Astrocyte (in vitro differentiated cells and primary cell): ENCODE data around the gene IRF2. TPM values are rescaled to one million over a fixed set of nuclear protein-coding genes. Genes with fewer than 3 reads are reported as not detected.

ENCODE experiments used
- DNase-seq: peaks from one replicate; pipeline ENCODE4 v3.0.0-alpha.2; 2010; ENCODE audit warnings: low read depth
- FAIRE-seq: peaks from 2 replicates; lab custom pipeline; 2011; peaks lifted over from hg19 to GRCh38; lab: Jason Lieb, UNC
- H2AFZ ChIP-seq: 2 replicates; pipeline ENCODE4 v1.6.0; 2012; ENCODE audit warnings: low read depth, low read length, inconsistent platforms
- H3K27ac ChIP-seq: 2 replicates; pipeline ENCODE4 v1.5.1; 2011; ENCODE audit warnings: low read depth, low read length, inconsistent platforms
- H3K27me3 ChIP-seq: 2 replicates; pipeline ENCODE4 v1.6.0; 2011; ENCODE audit warnings: low read length, inconsistent platforms; ENCODE audit not compliant: insufficient read depth
- H3K36me3 ChIP-seq: 2 replicates; pipeline ENCODE4 v1.5.1; 2011; ENCODE audit warnings: low read length, inconsistent platforms; ENCODE audit not compliant: insufficient read depth
- H3K4me1 ChIP-seq: 2 replicates; pipeline ENCODE4 v1.5.1; 2011; ENCODE audit warnings: low read length, inconsistent platforms; ENCODE audit not compliant: insufficient read depth
- H3K4me2 ChIP-seq: 2 replicates; pipeline ENCODE4 v1.6.0; 2012; ENCODE audit warnings: low read length, inconsistent platforms
- H3K4me3 ChIP-seq: 2 replicates; pipeline ENCODE4 v1.5.1; 2011; ENCODE audit warnings: low read depth, mild to moderate bottlenecking, low read length, inconsistent platforms; ENCODE audit not compliant: insufficient read depth
- H3K79me2 ChIP-seq: 2 replicates; pipeline ENCODE4 v1.6.0; 2012; ENCODE audit warnings: mild to moderate bottlenecking, low read length, inconsistent platforms; ENCODE audit not compliant: insufficient read depth
- H3K9ac ChIP-seq: 2 replicates; pipeline ENCODE4 v1.6.0; 2012; ENCODE audit warnings: mild to moderate bottlenecking, low read length, inconsistent platforms
- H3K9me3 ChIP-seq: 2 replicates; pipeline ENCODE4 v1.5.1; 2012; ENCODE audit warnings: low read depth, mild to moderate bottlenecking, low read length, inconsistent platforms; ENCODE audit not compliant: insufficient read depth
- H4K20me1 ChIP-seq: 2 replicates; pipeline ENCODE4 v1.6.0; 2012; ENCODE audit warnings: low read length, inconsistent platforms; ENCODE audit not compliant: insufficient read depth
- H3K27ac Mint-ChIP-seq: one replicate; pipeline ENCODE4 v1.8.0; 2021; ENCODE audit warnings: mild to moderate bottlenecking, mixed read lengths; ENCODE audit not compliant: unreplicated experiment
- H3K27me3 Mint-ChIP-seq: one replicate; pipeline ENCODE4 v1.8.0; 2021; ENCODE audit warnings: low read depth, mixed read lengths; ENCODE audit not compliant: unreplicated experiment
- H3K36me3 Mint-ChIP-seq: one replicate; pipeline ENCODE4 v1.8.0; 2021; ENCODE audit warnings: low read depth, mixed read lengths; ENCODE audit not compliant: unreplicated experiment
- H3K4me1 Mint-ChIP-seq: one replicate; pipeline ENCODE4 v1.8.0; 2021; ENCODE audit warnings: low read depth, mixed read lengths; ENCODE audit not compliant: unreplicated experiment
- H3K4me3 Mint-ChIP-seq: one replicate; pipeline ENCODE4 v1.8.0; 2021; ENCODE audit warnings: mild to moderate bottlenecking, moderate library complexity, mixed read lengths; ENCODE audit not compliant: unreplicated experiment
- H3K9me3 Mint-ChIP-seq: one replicate; pipeline ENCODE4 v1.8.0; 2021; ENCODE audit warnings: mild to moderate bottlenecking, mixed read lengths; ENCODE audit not compliant: unreplicated experiment
- CTCF ChIP-seq: IDR thresholded peaks from 2 replicates; pipeline ENCODE4 v1.5.1; 2011; ENCODE audit warnings: low read depth, mild to moderate bottlenecking, inconsistent platforms, low read length, moderate library complexity; ENCODE audit not compliant: insufficient read depth
- EZH2 ChIP-seq: IDR thresholded peaks from 2 replicates; pipeline ENCODE4 v1.6.1; 2012; ENCODE audit warnings: mild to moderate bottlenecking, low read length, inconsistent platforms; ENCODE audit not compliant: insufficient read depth
- total RNA-seq: library from RNA; stranded (reverse); gene quantifications from 2 replicates; pipeline ENCODE4 v1.2.1, GENCODE V29; 2021

Gene IRF2
- total RNA-seq, 1 donor from 2014 or later, result 12.6 TPM

DNA sequence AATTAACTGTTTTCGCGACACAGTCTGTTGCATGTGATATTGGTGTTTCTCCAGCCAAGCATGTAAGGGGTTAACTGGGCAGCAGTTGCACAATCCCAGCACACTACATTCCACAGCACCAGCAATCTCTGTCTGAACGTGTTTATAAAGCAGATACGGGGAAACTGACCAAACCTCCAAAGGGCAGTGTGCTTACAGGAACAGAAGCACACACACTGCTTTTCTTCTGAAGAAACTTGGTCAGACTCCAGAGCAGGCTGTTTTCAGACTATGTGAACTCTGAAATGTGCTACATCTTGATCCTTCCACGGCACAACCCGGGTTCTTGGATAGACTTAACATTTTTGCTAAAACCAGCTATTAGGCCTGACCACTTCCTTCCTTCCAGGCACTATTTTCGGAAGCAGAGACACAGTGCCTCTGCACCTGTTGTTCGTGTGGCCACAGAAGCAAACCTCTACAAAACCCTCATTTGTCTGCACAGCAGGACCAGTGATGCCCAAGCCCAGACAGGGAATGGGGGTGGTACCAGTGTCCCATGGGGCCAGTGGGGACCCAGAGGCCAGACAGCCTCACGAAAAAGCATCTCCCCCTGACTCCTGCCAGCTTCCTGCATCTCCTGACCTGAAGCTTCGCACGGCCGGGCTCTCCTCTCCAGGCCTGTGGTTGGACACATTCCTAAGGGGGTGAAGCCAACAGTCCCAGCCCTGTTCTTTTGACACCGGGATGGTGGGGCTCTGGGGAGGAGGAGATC, 90.1 kb downstream of the IRF2 start:
- peak; percentile 96 for DNase-seq

DNA sequence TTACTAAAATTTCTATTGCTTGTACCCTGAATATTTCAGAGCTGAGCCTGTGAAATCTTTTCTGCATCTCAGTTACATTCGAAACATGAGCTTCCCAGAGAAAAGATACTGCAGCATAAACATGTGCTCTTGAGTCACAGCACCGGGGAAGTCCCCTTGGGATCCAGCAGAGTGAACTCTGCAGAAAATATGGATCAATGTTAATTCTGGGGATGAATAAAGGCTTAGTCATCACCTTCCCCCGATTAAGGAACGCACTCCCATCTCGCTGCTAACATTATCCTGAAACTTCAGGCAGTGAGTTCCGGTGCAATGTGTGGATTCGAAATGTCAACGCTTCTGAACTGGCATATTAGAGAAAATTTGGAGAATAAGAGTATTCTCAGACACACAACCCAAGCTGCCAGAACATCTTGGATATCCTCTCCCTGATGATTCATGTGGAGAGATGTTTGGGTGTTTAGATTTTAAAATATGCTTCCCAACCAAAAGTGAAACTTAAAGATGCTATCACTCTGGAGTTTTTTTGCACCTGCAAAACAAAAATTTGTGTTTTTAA, 90.8 kb downstream of the IRF2 start:
- Histone ChIP-seq H3K79me2 (no peaks in the 10 kb centered on the region), H2AFZ (no peak overlapping the region), H3K9ac (peak overlapping the region; percentile 77), H3K4me1 (peaks cover 44% of the 10 kb centered on the region), H3K27ac (peak overlapping the region; percentile 86), H3K9me3 (no peaks in the 10 kb centered on the region), H3K4me3 (peak overlapping the region; percentile 59), H3K27me3 (no peaks in the 10 kb centered on the region), H4K20me1 (no peaks in the 10 kb centered on the region), H3K4me2 (peak overlapping the region; percentile 86), H3K36me3 (peaks cover 4% of the 10 kb centered on the region)
- Mint-ChIP-seq H3K9me3 (no peaks in the 10 kb centered on the region), H3K36me3 (peaks cover 14% of the 10 kb centered on the region), H3K4me3 (peak overlapping the region; percentile 17), H3K4me1 (peaks cover 40% of the 10 kb centered on the region), H3K27ac (peak overlapping the region; percentile 2), H3K27me3 (no peaks in the 10 kb centered on the region)
- FAIRE-seq, result peak; percentile 87
- TF ChIP-seq CTCF (no peak), EZH2 (no peak)
- peak; percentile 95 for DNase-seq

More for the DNA sequence above, 90.1 kb downstream of the IRF2 start:
- Mint-ChIP-seq H3K4me1 (peaks cover 40% of the 10 kb centered on the region), H3K27me3 (no peaks in the 10 kb centered on the region), H3K9me3 (no peaks in the 10 kb centered on the region), H3K27ac (peak overlapping the region; percentile 2), H3K36me3 (peaks cover 18% of the 10 kb centered on the region), H3K4me3 (peak overlapping the region; percentile 17)
- Histone ChIP-seq H3K9me3 (no peaks in the 10 kb centered on the region), H2AFZ (peak overlapping the region; percentile 5), H3K4me3 (peak overlapping the region; percentile 59), H3K27ac (peak overlapping the region; percentile 86), H3K27me3 (no peaks in the 10 kb centered on the region), H3K79me2 (no peaks in the 10 kb centered on the region), H3K4me2 (peak overlapping the region; percentile 86), H3K4me1 (peaks cover 44% of the 10 kb centered on the region), H3K36me3 (peaks cover 4% of the 10 kb centered on the region), H3K9ac (peak overlapping the region; percentile 77), H4K20me1 (no peaks in the 10 kb centered on the region)
- peak; percentile 49 for FAIRE-seq
- no peak for TF ChIP-seq EZH2
- no peak for TF ChIP-seq CTCF
